ENCODE measurements around the gene TTC24.
"Not testable (repeated sequence)": the region's sequence is repeated elsewhere in the genome, so short reads cannot be mapped to it uniquely, and the experiment has no call there.

TTC24 gene

GRCh38 chr1:156612666-156613065, 33.1 kb downstream of the TTC24 start:
- no peak for DNase-seq

GRCh38 chr1:156615946-156616345, 36.4 kb downstream of the TTC24 start:
- DNase-seq = no peak

GRCh38 chr1:156616463-156616862, 36.9 kb downstream of the TTC24 start:
- peak; percentile 90 to 91 for DNase-seq

- peak; percentile 63 to 85 for DNase-seq
Observed at GRCh38 chr1:156618853-156619581, 39.5 kb downstream of the TTC24 start, which contains the start of gene HAPLN2. Gene HAPLN2 (plus strand): TSS chr1:156619415. CDS start chr1:156623491, 4,076 bp downstream.

- DNase-seq = no peak
Observed at GRCh38 chr1:156619582-156619955, 40.0 kb downstream of the TTC24 start.

GRCh38 chr1:156622581-156623297, 43.2 kb downstream of the TTC24 start:
- no peak for DNase-seq

- DNase-seq = peak; percentile 82 to 95
Observed at GRCh38 chr1:156623946-156624813, 44.7 kb downstream of the TTC24 start.

- peak in 1 of 2 experiments; percentile 71 for DNase-seq
Observed at GRCh38 chr1:156624814-156625435, 45.4 kb downstream of the TTC24 start.

GRCh38 chr1:156625436-156626078, 46.0 kb downstream of the TTC24 start:
- DNase-seq = peak in 1 of 2 experiments; percentile 90

GRCh38 chr1:156626079-156626438, 46.5 kb downstream of the TTC24 start:
- DNase-seq = no peak

- peak; percentile 61 to 83 for DNase-seq
Observed at GRCh38 chr1:156627313-156627880, 47.9 kb downstream of the TTC24 start.

GRCh38 chr1:156629823-156630449, 50.4 kb downstream of the TTC24 start:
- DNase-seq = no peak

GRCh38 chr1:156631152-156631551, 51.6 kb downstream of the TTC24 start:
- not testable (repeated sequence) for DNase-seq

- DNase-seq = no peak
Observed at GRCh38 chr1:156632355-156632754, 52.8 kb downstream of the TTC24 start.

Data from NCI-H526 (cell line).